WI38 (cell line): ENCODE data around the gene CDK14.

ENCODE experiments used
- H3K4me3 ChIP-seq: 2 replicates; pipeline ENCODE4 v1.5.1; 2011; ENCODE audit warnings: low read depth, mild to moderate bottlenecking, control low read depth, low read length
- CTCF ChIP-seq: IDR thresholded peaks from 2 replicates; pipeline ENCODE4 v1.5.1; 2012; ENCODE audit warnings: low read depth, mild to moderate bottlenecking, control low read depth, low read length

The CDK14 gene

GRCh38 chr7:91187061-91187460 lies 590.9 kb downstream of the CDK14 start:
- no peak overlapping the region for H3K4me3 ChIP-seq
- no peak for TF ChIP-seq CTCF

- no peak overlapping the region for H3K4me3 ChIP-seq
- no peak for TF ChIP-seq CTCF
Observed at GRCh38 chr7:91191771-91192170, 595.6 kb downstream of the CDK14 start.

GRCh38 chr7:91193141-91193540 lies 597.0 kb downstream of the CDK14 start:
- TF ChIP-seq CTCF, result no peak

GRCh38 chr7:91194841-91195240 lies 598.7 kb downstream of the CDK14 start:
- TF ChIP-seq CTCF, result no peak
- no peak overlapping the region for H3K4me3 ChIP-seq

More at GRCh38 chr7:91193141-91193540, 597.0 kb downstream of the CDK14 start:
- no peak overlapping the region for H3K4me3 ChIP-seq

GRCh38 chr7:91196058-91196457 lies 599.9 kb downstream of the CDK14 start:
- no peak overlapping the region for H3K4me3 ChIP-seq
- TF ChIP-seq CTCF, result no peak

GRCh38 chr7:91198371-91198770 lies 602.2 kb downstream of the CDK14 start:
- no peak overlapping the region for H3K4me3 ChIP-seq
- no peak for TF ChIP-seq CTCF

GRCh38 chr7:91199601-91200000 lies 603.5 kb downstream of the CDK14 start:
- no peak for TF ChIP-seq CTCF
- H3K4me3 ChIP-seq, result no peak overlapping the region
